Endothelial cell of umbilical vein (primary cell): Measurements from ENCODE around the gene ANK2. TPM values are rescaled to one million over a fixed set of nuclear protein-coding genes. Genes with fewer than 3 reads are reported as not detected.

Source experiments
- BruUV-seq: library from RNA; stranded (reverse); fragments of 400-500 nt; replicated peaks from 2 replicates; lab custom pipeline; 2021; lab: Mats Ljungman, UMichigan
- CTCF ChIA-PET: fragments of 300-600, 350-600 bp; sonication (Branson Sonifier 250); formaldehyde crosslinking; loops from one replicate; lab custom pipeline; 2021; ENCODE audit warnings: antibody characterized with exemption, inconsistent platforms; lab: Charles Lee
- POLR2A ChIA-PET: fragments of 300-600, 350-600 bp; sonication (Branson Sonifier 250); formaldehyde crosslinking; loops from one replicate; lab custom pipeline; 2021; ENCODE audit warnings: antibody characterized with exemption, inconsistent platforms; lab: Charles Lee
- DNase-seq: peaks from one replicate; pipeline ENCODE4 v3.0.0-alpha.2; 2011; ENCODE audit warnings: low read depth, low spot score
- FAIRE-seq: peaks from 2 replicates; lab custom pipeline; 2011; peaks lifted over from hg19 to GRCh38; lab: Jason Lieb, UNC
- H2AFZ ChIP-seq: 2 replicates; pipeline ENCODE4 v1.6.0; 2012; ENCODE audit warnings: low read depth, low read length, control low read depth, inconsistent platforms
- H3K27ac ChIP-seq: 2 replicates; pipeline ENCODE4 v1.5.1; 2011; ENCODE audit warnings: low read depth, mild to moderate bottlenecking, control low read depth, low read length, moderate library complexity; ENCODE audit not compliant: insufficient read depth
- H3K27me3 ChIP-seq, 2 experiments: 2 replicates each; pipeline versions ENCODE4 v1.6.0 to v1.6.1; 2011; ENCODE audit warnings: low read length in 2 of 2, mixed read lengths in 1 of 2; ENCODE audit not compliant: control insufficient read depth in 2 of 2, insufficient read depth in 2 of 2
- H3K36me3 ChIP-seq, 2 experiments: 2 replicates in 1 of 2; 3 replicates in 1 of 2; pipeline ENCODE4 v1.5.1; 2011; ENCODE audit warnings: low read length in 2 of 2, mild to moderate bottlenecking in 1 of 2, moderate library complexity in 1 of 2; ENCODE audit not compliant: control insufficient read depth in 2 of 2, insufficient read depth in 2 of 2; ENCODE audit errors: extremely low read depth in 1 of 2
- H3K4me1 ChIP-seq: 3 replicates; pipeline ENCODE4 v1.5.1; 2011; ENCODE audit warnings: mild to moderate bottlenecking, low read length; ENCODE audit not compliant: control insufficient read depth, insufficient read depth; ENCODE audit errors: extremely low read depth
- H3K4me2 ChIP-seq: 2 replicates; pipeline ENCODE4 v1.6.1; 2011; ENCODE audit warnings: low read length, control low read depth, mixed read lengths; ENCODE audit not compliant: insufficient read depth
- H3K4me3 ChIP-seq, 3 experiments: fragments of 200-600 bp in 1 of 3; sonication (generic), shearing (Covaris generic) in 1 of 3; replicated peaks in 1 of 3; 2 replicates each; pipeline ENCODE4 v1.5.1; 2011 to 2016; ENCODE audit warnings: control low read depth in 3 of 3, low read length in 3 of 3, mild to moderate bottlenecking in 2 of 3, inconsistent platforms in 1 of 3, low read depth in 1 of 3, moderate library complexity in 1 of 3; ENCODE audit not compliant: insufficient read depth in 1 of 3
- H3K79me2 ChIP-seq: 2 replicates; pipeline ENCODE4 v1.6.0; 2012; ENCODE audit warnings: low read length, inconsistent platforms; ENCODE audit not compliant: control insufficient read depth, insufficient read depth
- H3K9ac ChIP-seq: replicated peaks from 2 replicates; pipeline ENCODE3; 2011; ENCODE audit warnings: low read length, control low read depth; ENCODE audit not compliant: insufficient read depth; ENCODE audit errors: extremely low read depth
- H3K9me1 ChIP-seq: replicated peaks from 3 replicates; pipeline ENCODE4 v1.6.0; 2011; ENCODE audit warnings: mild to moderate bottlenecking, low read length; ENCODE audit not compliant: control insufficient read depth, insufficient read depth; ENCODE audit errors: extremely low read depth
- H3K9me3 ChIP-seq: replicated peaks from 2 replicates; pipeline ENCODE4 v1.5.1; 2012; ENCODE audit warnings: low read length, inconsistent platforms; ENCODE audit not compliant: control insufficient read depth, insufficient read depth
- H4K20me1 ChIP-seq: replicated peaks from 2 replicates; pipeline ENCODE3; 2011; ENCODE audit warnings: mild to moderate bottlenecking, low read length; ENCODE audit not compliant: control insufficient read depth, insufficient read depth; ENCODE audit errors: extremely low read depth
- EZH2 ChIP-seq: IDR thresholded peaks from 2 replicates; pipeline ENCODE4 v1.6.1; 2012; ENCODE audit warnings: borderline replicate concordance, low read depth, mild to moderate bottlenecking, moderate library complexity, low read length, inconsistent platforms; ENCODE audit not compliant: severe bottlenecking
- FOS ChIP-seq: IDR thresholded peaks from 2 replicates; pipeline ENCODE4 v1.6.1; 2011; ENCODE audit warnings: mild to moderate bottlenecking, low read length, moderate library complexity, borderline replicate concordance; ENCODE audit not compliant: insufficient read depth
- GATA2 ChIP-seq: IDR thresholded peaks from 2 replicates; pipeline ENCODE4 v1.7.0; 2011; ENCODE audit warnings: low read depth, mild to moderate bottlenecking, moderate library complexity, mixed read lengths, low read length; ENCODE audit not compliant: insufficient read length, insufficient read depth
- MAX ChIP-seq: IDR thresholded peaks from 2 replicates; pipeline ENCODE4 v1.6.1; 2011; ENCODE audit not compliant: insufficient read depth, insufficient read length
- MYC ChIP-seq: IDR thresholded peaks from one replicate; pipeline ENCODE4 v1.6.1; 2011; ENCODE audit warnings: mild to moderate bottlenecking, low read depth, low read length
- POLR2AphosphoS5 ChIP-seq: IDR thresholded peaks from 2 replicates; pipeline ENCODE4 v1.6.1; 2012; ENCODE audit warnings: low read depth, mild to moderate bottlenecking, control low read depth, low read length, moderate library complexity; ENCODE audit not compliant: insufficient read depth
- dilution Hi-C: fragments of 300-500 bp; cut with MboI; formaldehyde crosslinking; loops from one replicate; pipeline ENCODE4 v1.15.0; 2019; ENCODE audit warnings: low sequenced_read_pairs; ENCODE audit not compliant: extremely low pct_ligation_motif_present
- intact Hi-C: fragments of 100-400 bp; cut with micrococcal nuclease; formaldehyde crosslinking; loops from one replicate; pipeline ENCODE4 v1.10.0; 2022
- polyA plus RNA-seq, 4 experiments: library from polyadenylated mRNA; depleted of rRNA in 3 of 4; stranded (reverse) in 3 of 4; unstranded in 1 of 4; fragments of >200 nt; gene quantifications; 2 replicates each; pipeline versions ENCODE4 v1.2.1 to v1.2.3, GENCODE V29; 2011 to 2012; ENCODE audit warnings: missing spikeins in 1 of 4
- total RNA-seq: library from RNA; stranded (reverse); gene quantifications from 2 replicates; pipeline ENCODE4 v1.2.3, GENCODE V29; 2021
- TF ChIP-seq, protein P1 (sequence below), 2 donors: IDR thresholded peaks; 1 replicate in 1 of 2; 2 replicates in 1 of 2; pipeline ENCODE4 v1.5.1; 2011; ENCODE audit warnings: low read length in 2 of 2, mild to moderate bottlenecking in 2 of 2, moderate library complexity in 2 of 2, control low read depth in 1 of 2, inconsistent platforms in 1 of 2, low read depth in 1 of 2; ENCODE audit not compliant: insufficient read depth in 1 of 2; ENCODE audit errors: extremely low read depth in 1 of 2

Gene ANK2
- total and polyA plus RNA-seq, 2 donors (not counting 3 experiments of a cell fraction or from before 2014, with no cell fraction given) = not detected

GRCh38 chr4:113350576-113350975 lies 301.1 kb downstream of the ANK2 start:
- Histone ChIP-seq H3K9me3 (no peaks in the 10 kb centered on the region), H3K79me2 (no peaks in the 10 kb centered on the region), H3K27ac (no peak overlapping the region), H3K4me1 (peaks cover 8% of the 10 kb centered on the region), H3K4me2 (no peak overlapping the region), H3K27me3 (peaks cover 0 to 3% of the 10 kb centered on the region in 2 experiments), H3K9ac (no peak overlapping the region), H3K36me3 (no peaks in the 10 kb centered on the region), H3K9me1 (no peaks in the 10 kb centered on the region), H3K4me3 (no peak overlapping the region), H4K20me1 (no peaks in the 10 kb centered on the region), H2AFZ (no peak overlapping the region)
- no peak for FAIRE-seq
- POLR2A ChIA-PET = no interaction called here
- TF ChIP-seq MYC (no peak), FOS (no peak), EZH2 (no peak), GATA2 (no peak), POLR2AphosphoS5 (no peak), MAX (no peak)
- TF ChIP-seq, protein P1, sequence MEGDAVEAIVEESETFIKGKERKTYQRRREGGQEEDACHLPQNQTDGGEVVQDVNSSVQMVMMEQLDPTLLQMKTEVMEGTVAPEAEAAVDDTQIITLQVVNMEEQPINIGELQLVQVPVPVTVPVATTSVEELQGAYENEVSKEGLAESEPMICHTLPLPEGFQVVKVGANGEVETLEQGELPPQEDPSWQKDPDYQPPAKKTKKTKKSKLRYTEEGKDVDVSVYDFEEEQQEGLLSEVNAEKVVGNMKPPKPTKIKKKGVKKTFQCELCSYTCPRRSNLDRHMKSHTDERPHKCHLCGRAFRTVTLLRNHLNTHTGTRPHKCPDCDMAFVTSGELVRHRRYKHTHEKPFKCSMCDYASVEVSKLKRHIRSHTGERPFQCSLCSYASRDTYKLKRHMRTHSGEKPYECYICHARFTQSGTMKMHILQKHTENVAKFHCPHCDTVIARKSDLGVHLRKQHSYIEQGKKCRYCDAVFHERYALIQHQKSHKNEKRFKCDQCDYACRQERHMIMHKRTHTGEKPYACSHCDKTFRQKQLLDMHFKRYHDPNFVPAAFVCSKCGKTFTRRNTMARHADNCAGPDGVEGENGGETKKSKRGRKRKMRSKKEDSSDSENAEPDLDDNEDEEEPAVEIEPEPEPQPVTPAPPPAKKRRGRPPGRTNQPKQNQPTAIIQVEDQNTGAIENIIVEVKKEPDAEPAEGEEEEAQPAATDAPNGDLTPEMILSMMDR (IDR thresholded peaks at IDR 0.05; ENCODE audit: extremely low read depth in 1 of 2, insufficient read depth in 1 of 2, low read depth in 1 of 2, low read length in 2 of 2) = no peak
- no peak for DNase-seq
- intact Hi-C loops = loop anchor here (10.0 kb wide), 1 partner anchor 1344 kb away; no protein-coding TSS in a partner anchor
- BruUV-seq = no TSS peak
- CTCF ChIA-PET = interaction anchor here (1.5 kb wide), 1 partner anchor 29 kb away, joined by 3 read pairs; no protein-coding TSS in a partner anchor
- dilution Hi-C loops = no loop called here
